GM23338 (cell line): Measurements from ENCODE around the gene GNB1L. TPM values are rescaled to one million over a fixed set of nuclear protein-coding genes. Genes with fewer than 3 reads are reported as not detected.

Experiments
- ATAC-seq: fragments of 200-7000 bp; cut with Tn5 transposase; 3 replicates; pipeline ENCODE4 v1.9.1; 2020
- DNase-seq: peaks from one replicate; pipeline ENCODE4 v3.0.0-alpha.2; 2015; ENCODE audit warnings: low spot score
- H2AFZ ChIP-seq: fragments of 200-600 bp; sonication (generic); 2 replicates; pipeline ENCODE4 v1.8.0; 2016; ENCODE audit warnings: antibody characterized with exemption, mild to moderate bottlenecking, moderate library complexity
- H3F3A ChIP-seq: fragments of 200-600 bp; sonication (generic); replicated peaks from 2 replicates; pipeline ENCODE4 v1.8.0; 2017; ENCODE audit warnings: antibody characterized with exemption, mixed run types, low read depth
- H3K27ac ChIP-seq: fragments of 200-600 bp; sonication (generic); 2 replicates; pipeline ENCODE4 v1.6.1; 2016; ENCODE audit warnings: low read depth
- H3K27me3 ChIP-seq: fragments of 200-600 bp; sonication (generic); 2 replicates; pipeline ENCODE4 v1.8.0; 2016; ENCODE audit warnings: mild to moderate bottlenecking, mixed run types, moderate library complexity; ENCODE audit not compliant: insufficient read depth
- H3K36me3 ChIP-seq: fragments of 200-600 bp; sonication (generic); 2 replicates; pipeline ENCODE4 v1.8.0; 2016; ENCODE audit warnings: mild to moderate bottlenecking; ENCODE audit not compliant: insufficient read depth
- H3K4me1 ChIP-seq: fragments of 200-600 bp; sonication (generic); 2 replicates; pipeline ENCODE4 v1.8.0; 2016; ENCODE audit warnings: mild to moderate bottlenecking, moderate library complexity; ENCODE audit not compliant: insufficient read depth
- H3K4me2 ChIP-seq: fragments of 200-600 bp; sonication (generic); 2 replicates; pipeline ENCODE4 v1.7.1; 2017; ENCODE audit warnings: mixed run types
- H3K4me3 ChIP-seq: fragments of 200-600 bp; sonication (generic); 2 replicates; pipeline ENCODE4 v1.6.1; 2016; ENCODE audit warnings: mixed run types
- H3K79me2 ChIP-seq: fragments of 200-600 bp; sonication (generic); replicated peaks from 2 replicates; pipeline ENCODE4 v1.8.0; 2017; ENCODE audit warnings: mild to moderate bottlenecking; ENCODE audit not compliant: insufficient read depth
- H3K9me2 ChIP-seq: fragments of 200-600 bp; sonication (generic); 2 replicates; pipeline ENCODE4 v1.8.0; 2017; ENCODE audit not compliant: insufficient read depth
- H4K20me1 ChIP-seq: fragments of 200-600 bp; sonication (generic); replicated peaks from 2 replicates; pipeline ENCODE4 v1.8.0; 2017; ENCODE audit warnings: mild to moderate bottlenecking; ENCODE audit not compliant: insufficient read depth
- H3K27ac Mint-ChIP-seq: 2 replicates; pipeline ENCODE4 v1.8.0; 2020; ENCODE audit warnings: inconsistent platforms, mild to moderate bottlenecking, moderate library complexity, mixed read lengths
- H3K27me3 Mint-ChIP-seq: 3 replicates; pipeline ENCODE4 v1.8.0; 2022; ENCODE audit warnings: low read depth, mild to moderate bottlenecking, moderate library complexity, mixed read lengths, inconsistent platforms; ENCODE audit not compliant: insufficient read depth, poor library complexity
- H3K36me3 Mint-ChIP-seq: 3 replicates; pipeline ENCODE4 v1.8.0; 2021; ENCODE audit warnings: low read depth, mild to moderate bottlenecking, inconsistent platforms, moderate library complexity, mixed read lengths
- H3K4me1 Mint-ChIP-seq: 3 replicates; pipeline ENCODE4 v1.8.0; 2020; ENCODE audit warnings: mild to moderate bottlenecking, inconsistent platforms, mixed read lengths
- H3K4me3 Mint-ChIP-seq: 3 replicates; pipeline ENCODE4 v1.8.0; 2021; ENCODE audit warnings: moderate library complexity, mild to moderate bottlenecking, inconsistent platforms, mixed read lengths
- H3K9me3 Mint-ChIP-seq: 3 replicates; pipeline ENCODE4 v1.8.0; 2020; ENCODE audit warnings: moderate library complexity, mild to moderate bottlenecking, inconsistent platforms, mixed read lengths
- CREB1 ChIP-seq: fragments of 250-450 bp; sonication (Bioruptor Pico); IDR thresholded peaks from 2 replicates; pipeline ENCODE4 v1.5.0; 2020; ENCODE audit warnings: low read depth, mild to moderate bottlenecking, moderate library complexity
- CTCF ChIP-seq, 2 experiments: fragments of 200-600 bp in 1 of 2; sonication (generic) in 1 of 2; conservative IDR thresholded peaks; 2 replicates each; pipeline versions ENCODE4 v1.5.1 to v1.6.1; 2016 to 2017; ENCODE audit warnings: antibody characterized with exemption in 2 of 2, low read depth in 2 of 2, mild to moderate bottlenecking in 2 of 2, moderate library complexity in 1 of 2
- ETS1 ChIP-seq: IDR thresholded peaks from 2 replicates; pipeline ENCODE4 v1.6.1; 2016; ENCODE audit warnings: antibody characterized with exemption
- EZH2 ChIP-seq: fragments of 200-600 bp; sonication (generic); IDR thresholded peaks from one replicate; pipeline ENCODE4 v1.8.0; 2017; ENCODE audit warnings: antibody characterized with exemption, mild to moderate bottlenecking, low read depth; ENCODE audit not compliant: unreplicated experiment
- EZH2phosphoT487 ChIP-seq: fragments of 200-600 bp; sonication (generic); IDR thresholded peaks from one replicate; pipeline ENCODE4 v1.8.1; 2018; ENCODE audit warnings: antibody characterized with exemption; ENCODE audit not compliant: unreplicated experiment
- JUNB ChIP-seq: IDR thresholded peaks from one replicate; pipeline ENCODE4 v1.6.1; 2016; ENCODE audit warnings: antibody characterized with exemption; ENCODE audit not compliant: unreplicated experiment
- NANOG ChIP-seq: IDR thresholded peaks from 2 replicates; pipeline ENCODE4 v1.6.1; 2016; ENCODE audit warnings: antibody characterized with exemption, borderline replicate concordance
- POLR2AphosphoS5 ChIP-seq: IDR thresholded peaks from 2 replicates; pipeline ENCODE4 v1.6.1; 2016; ENCODE audit warnings: antibody characterized with exemption, low read depth
- REST ChIP-seq: IDR thresholded peaks from one replicate; pipeline ENCODE4 v1.6.1; 2018; ENCODE audit warnings: antibody characterized with exemption; ENCODE audit not compliant: unreplicated experiment
- STAT1 ChIP-seq: IDR thresholded peaks from one replicate; pipeline ENCODE4 v1.6.1; 2016; ENCODE audit warnings: antibody characterized with exemption; ENCODE audit not compliant: unreplicated experiment
- ZNF114 ChIP-seq: fragments of 250-450 bp; sonication (Bioruptor Pico); IDR thresholded peaks from 2 replicates; pipeline ENCODE4 v1.5.0; 2020; ENCODE audit warnings: mild to moderate bottlenecking, moderate library complexity
- ZNF331 ChIP-seq: fragments of 250-450 bp; sonication (Bioruptor Pico); IDR thresholded peaks from 2 replicates; pipeline ENCODE4 v1.5.0; 2020; ENCODE audit warnings: low read depth, mild to moderate bottlenecking, moderate library complexity
- ZNF462 ChIP-seq: fragments of 250-450 bp; sonication (Bioruptor Pico); IDR thresholded peaks from 2 replicates; pipeline ENCODE4 v1.5.0; 2020; ENCODE audit warnings: mild to moderate bottlenecking, moderate library complexity
- polyA plus RNA-seq: library from polyadenylated mRNA; unstranded; fragments of >200 nt; fragmentation: Nextera tagmentation; extraction: Ambion mirVana; gene quantifications from 2 replicates; pipeline ENCODE4 v1.2.1, GENCODE V29; 2016
- total RNA-seq: library from RNA; depleted of rRNA; stranded (reverse); fragments of >200 nt; shearing (Covaris generic); gene quantifications from 2 replicates; pipeline ENCODE4 v1.2.3, GENCODE V29; 2014

The GNB1L gene
- total and polyA plus RNA-seq, 2 experiments from 2014 or later: 15.2 to 27.8 TPM

- H3K27me3 Mint-ChIP-seq: peaks cover 9% of the 10 kb centered on the region
- no peaks in the 10 kb centered on the region for H3K27me3 ChIP-seq
- H3K9me2 ChIP-seq: no peaks in the 10 kb centered on the region
- no peaks in the 10 kb centered on the region for H3K79me2 ChIP-seq
- H3K36me3 Mint-ChIP-seq: no peaks in the 10 kb centered on the region
- H3K4me3 Mint-ChIP-seq: no peak overlapping the region
- no peak overlapping the region for H3K27ac Mint-ChIP-seq
- no peak for ATAC-seq
- H3K9me3 Mint-ChIP-seq: no peaks in the 10 kb centered on the region
- no peak overlapping the region for H3K4me3 ChIP-seq
- no peaks in the 10 kb centered on the region for H3K4me1 ChIP-seq
- H3K4me1 Mint-ChIP-seq: peaks cover 12% of the 10 kb centered on the region
- H3K27ac ChIP-seq: no peak overlapping the region
- H3K4me2 ChIP-seq: no peak overlapping the region
- H3K36me3 ChIP-seq: no peaks in the 10 kb centered on the region
- H4K20me1 ChIP-seq: no peaks in the 10 kb centered on the region
- H3F3A ChIP-seq: no peaks in the 10 kb centered on the region
- H2AFZ ChIP-seq: no peak overlapping the region
- TF ChIP-seq CREB1 (no peak), EZH2 (no peak), CTCF (conservative IDR thresholded peaks at IDR 0.05; ENCODE audit: low read depth in 2 of 2) (no peak), JUNB (no peak), POLR2AphosphoS5 (no peak), ZNF331 (no peak), ZNF114 (CRISPR knock-in tag) (no peak), ETS1 (no peak), REST (no peak), ZNF462 (no peak), STAT1 (no peak), NANOG (no peak), EZH2phosphoT487 (no peak)
- no peak for DNase-seq
Measured at GRCh38 chr22:19871845-19872778, 17.4 kb upstream of the GNB1L start.
